ENCODE results near the gene SLC44A5.

SLC44A5 gene

DNA sequence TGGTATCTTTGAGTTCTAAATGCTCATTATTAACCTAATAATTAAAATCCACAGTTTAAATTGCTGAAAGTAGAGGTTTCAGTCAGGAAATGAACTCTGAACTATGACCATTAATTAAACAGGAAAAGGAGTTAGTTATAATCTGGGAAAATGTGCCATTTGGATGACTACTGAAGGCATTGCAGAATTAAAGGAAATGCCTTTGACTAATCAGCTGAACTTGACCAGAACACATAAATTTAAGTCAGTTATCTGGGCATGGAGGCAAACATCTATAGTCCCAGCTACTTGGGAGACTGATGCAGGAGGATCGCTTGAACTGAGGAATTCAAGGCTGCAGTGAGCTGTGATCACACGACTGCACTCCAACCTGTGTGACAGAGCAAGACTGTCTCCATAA, 31.9 kb downstream of the SLC44A5 start:
- DNase-seq (ENCODE audit: extremely low read depth, low read depth) = no peak
- H3K4me3 ChIP-seq (replicated peaks; ENCODE audit: low read depth, low read length) = no peak overlapping the region
- TF ChIP-seq, protein P1, sequence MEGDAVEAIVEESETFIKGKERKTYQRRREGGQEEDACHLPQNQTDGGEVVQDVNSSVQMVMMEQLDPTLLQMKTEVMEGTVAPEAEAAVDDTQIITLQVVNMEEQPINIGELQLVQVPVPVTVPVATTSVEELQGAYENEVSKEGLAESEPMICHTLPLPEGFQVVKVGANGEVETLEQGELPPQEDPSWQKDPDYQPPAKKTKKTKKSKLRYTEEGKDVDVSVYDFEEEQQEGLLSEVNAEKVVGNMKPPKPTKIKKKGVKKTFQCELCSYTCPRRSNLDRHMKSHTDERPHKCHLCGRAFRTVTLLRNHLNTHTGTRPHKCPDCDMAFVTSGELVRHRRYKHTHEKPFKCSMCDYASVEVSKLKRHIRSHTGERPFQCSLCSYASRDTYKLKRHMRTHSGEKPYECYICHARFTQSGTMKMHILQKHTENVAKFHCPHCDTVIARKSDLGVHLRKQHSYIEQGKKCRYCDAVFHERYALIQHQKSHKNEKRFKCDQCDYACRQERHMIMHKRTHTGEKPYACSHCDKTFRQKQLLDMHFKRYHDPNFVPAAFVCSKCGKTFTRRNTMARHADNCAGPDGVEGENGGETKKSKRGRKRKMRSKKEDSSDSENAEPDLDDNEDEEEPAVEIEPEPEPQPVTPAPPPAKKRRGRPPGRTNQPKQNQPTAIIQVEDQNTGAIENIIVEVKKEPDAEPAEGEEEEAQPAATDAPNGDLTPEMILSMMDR (IDR thresholded peaks at IDR 0.05; ENCODE audit: low read depth, low read length, missing control alignments) = no peak

DNA sequence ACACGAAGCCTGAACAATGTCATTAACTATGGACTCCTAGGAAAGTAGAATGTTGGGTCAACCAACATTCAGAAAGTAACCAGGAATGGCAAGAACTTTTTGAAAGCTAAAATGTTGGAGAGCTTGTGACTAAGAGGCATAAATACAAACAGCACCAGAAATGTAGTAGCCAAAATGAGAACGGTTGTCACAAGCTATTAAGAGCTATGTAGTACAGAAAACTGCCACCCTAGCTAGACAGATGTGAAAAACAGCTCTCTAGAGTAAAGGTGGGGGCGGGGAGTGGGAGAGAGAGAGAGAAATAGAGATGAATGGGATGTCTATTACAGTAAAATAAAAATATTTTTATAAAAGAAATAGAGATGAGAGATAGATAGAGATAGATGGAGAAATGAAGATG, 35.1 kb downstream of the SLC44A5 start:
- H3K4me3 ChIP-seq (replicated peaks; ENCODE audit: low read depth, low read length) = no peak overlapping the region
- DNase-seq (ENCODE audit: extremely low read depth, low read depth) = no peak
- TF ChIP-seq, protein P1 (IDR thresholded peaks at IDR 0.05; ENCODE audit: low read depth, low read length, missing control alignments) = no peak

DNA sequence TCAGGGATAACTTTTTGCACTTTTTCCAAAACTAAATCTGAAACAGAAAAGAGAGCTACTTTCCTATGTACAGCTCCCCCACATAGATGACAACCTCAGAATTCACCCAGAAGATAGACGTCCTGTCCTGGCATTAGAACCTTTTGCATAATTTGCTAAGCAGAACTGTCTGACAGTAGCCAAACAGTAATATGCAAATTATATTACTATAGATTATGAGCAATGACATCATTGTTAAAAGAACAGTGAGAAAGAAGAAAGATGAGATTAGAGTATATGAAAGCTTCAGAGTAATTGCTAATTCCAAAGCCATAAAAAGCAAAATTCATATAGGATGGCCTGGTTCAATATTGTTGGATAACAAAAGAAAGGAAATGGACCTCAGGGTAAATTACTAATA, 43.7 kb downstream of the SLC44A5 start:
- DNase-seq (ENCODE audit: extremely low read depth, low read depth) = no peak
- H3K4me3 ChIP-seq (replicated peaks; ENCODE audit: low read depth, low read length) = no peak overlapping the region
- TF ChIP-seq, protein P1 (IDR thresholded peaks at IDR 0.05; ENCODE audit: low read depth, low read length, missing control alignments) = no peak

DNA sequence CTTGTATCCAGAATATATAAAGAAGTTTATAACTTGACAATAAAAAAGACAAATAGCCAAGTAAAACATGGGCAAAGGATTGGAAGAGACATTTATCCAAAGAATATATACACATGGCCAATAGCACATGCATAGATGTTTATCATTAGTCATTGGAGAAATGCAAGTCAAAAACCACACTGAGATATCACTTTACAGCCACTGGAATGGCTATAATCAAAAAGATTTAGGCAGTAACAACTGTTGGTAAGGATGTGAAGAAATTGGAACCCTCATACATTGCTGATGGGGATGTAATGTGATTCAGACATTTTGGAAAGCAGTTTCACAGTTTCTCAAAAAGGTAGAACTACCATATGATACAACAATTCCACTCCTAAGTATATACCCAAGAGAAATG, 51.1 kb downstream of the SLC44A5 start:
- no peak overlapping the region for H3K4me3 ChIP-seq (replicated peaks; ENCODE audit: low read depth, low read length)
- DNase-seq (ENCODE audit: extremely low read depth, low read depth) = no peak
- TF ChIP-seq, protein P1 (IDR thresholded peaks at IDR 0.05; ENCODE audit: low read depth, low read length, missing control alignments) = no peak

DNA sequence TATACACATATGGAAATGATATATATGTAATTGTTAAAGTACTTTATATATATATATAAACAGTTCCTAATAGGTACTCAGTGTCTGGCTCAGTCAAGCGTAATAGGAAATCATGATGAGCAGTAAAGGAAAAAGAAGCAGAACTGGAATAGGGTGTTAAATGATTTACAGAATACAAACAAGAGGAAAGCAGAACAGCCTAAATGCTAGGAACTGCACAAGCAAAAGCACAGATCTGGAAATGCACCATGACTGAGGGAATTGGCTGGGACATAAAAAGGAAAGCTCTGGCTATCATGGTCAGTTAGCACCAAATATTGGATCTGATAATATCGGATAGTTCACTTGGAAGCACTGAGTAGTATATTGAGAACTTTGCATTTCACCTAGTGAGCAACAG, 51.8 kb downstream of the SLC44A5 start:
- no peak overlapping the region for H3K4me3 ChIP-seq (replicated peaks; ENCODE audit: low read depth, low read length)
- TF ChIP-seq, protein P1 (IDR thresholded peaks at IDR 0.05; ENCODE audit: low read depth, low read length, missing control alignments) = no peak
- DNase-seq (ENCODE audit: extremely low read depth, low read depth) = no peak

DNA sequence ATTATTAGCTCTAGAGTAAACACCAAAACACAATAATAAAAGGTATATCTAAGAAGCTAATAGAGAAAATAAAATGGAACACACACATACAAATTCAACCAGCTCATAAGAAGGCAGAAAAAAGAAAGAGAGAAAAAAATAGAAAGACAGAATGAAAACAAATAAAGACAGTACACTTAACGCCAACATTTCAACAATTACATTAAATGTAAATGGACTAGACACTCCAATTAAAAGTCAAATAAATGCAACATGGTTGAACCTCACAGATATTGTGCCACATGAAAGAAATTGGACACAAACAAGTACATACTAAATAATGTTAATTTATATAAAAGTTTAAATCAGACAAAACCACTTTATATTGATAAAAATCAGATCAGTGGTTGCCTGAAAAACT, 56.0 kb downstream of the SLC44A5 start:
- no peak overlapping the region for H3K4me3 ChIP-seq (replicated peaks; ENCODE audit: low read depth, low read length)
- DNase-seq (ENCODE audit: extremely low read depth, low read depth) = no peak
- TF ChIP-seq, protein P1 (IDR thresholded peaks at IDR 0.05; ENCODE audit: low read depth, low read length, missing control alignments) = no peak

DNA sequence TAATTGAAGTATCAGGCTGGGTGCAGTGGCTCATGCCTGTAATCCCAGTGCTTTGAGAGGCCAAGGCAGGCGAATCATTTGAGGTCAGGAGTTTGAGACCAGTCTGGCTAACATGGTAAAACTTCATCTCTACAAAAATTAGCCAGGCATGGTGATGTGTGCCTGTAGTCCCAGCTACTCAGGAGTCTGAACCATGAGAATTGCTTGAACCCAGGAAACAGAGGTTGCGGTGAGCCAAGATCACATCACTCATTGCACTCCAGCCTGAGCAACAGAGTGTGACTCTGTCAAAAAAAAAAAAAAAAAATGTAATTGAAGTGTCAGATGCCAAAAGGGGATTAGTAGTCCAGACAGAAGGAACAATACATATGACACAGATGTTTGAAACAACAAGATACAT, 56.7 kb downstream of the SLC44A5 start:
- no peak for DNase-seq (ENCODE audit: extremely low read depth, low read depth)
- TF ChIP-seq, protein P1 (IDR thresholded peaks at IDR 0.05; ENCODE audit: low read depth, low read length, missing control alignments) = no peak

More for the DNA sequence above, 56.7 kb downstream of the SLC44A5 start:
- H3K4me3 ChIP-seq (replicated peaks; ENCODE audit: low read depth, low read length) = no peak overlapping the region

All from HFF-Myc (cell line).